ENCODE measurements around the gene RARRES2.

The RARRES2 gene

DNA sequence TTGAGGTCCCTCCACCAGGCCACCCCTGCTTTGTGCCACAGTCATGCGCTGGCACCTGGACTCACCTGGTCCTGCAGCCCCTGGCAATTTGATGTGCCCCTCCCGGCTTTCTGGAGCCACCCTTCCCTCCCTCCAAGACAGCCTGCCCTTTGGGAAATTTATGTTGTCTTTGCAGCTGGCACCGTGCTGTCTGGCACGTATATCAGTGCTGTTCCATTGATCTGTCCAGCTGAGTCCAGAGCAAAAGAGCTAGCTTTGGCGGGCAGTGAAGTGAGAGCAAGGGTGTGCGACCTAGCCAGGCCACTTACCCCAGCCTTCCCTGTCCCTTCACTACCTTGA is 5.7 kb downstream of the RARRES2 start:
- TF ChIP-seq POLR2AphosphoS5 (IDR thresholded peaks at IDR 0.05; ENCODE audit: low read depth) (no peak), GABPA (IDR thresholded peaks at IDR 0.05; ENCODE audit: low read depth) (no peak), SPI1 (IDR thresholded peaks at IDR 0.05; ENCODE audit: borderline replicate concordance, low read depth) (no peak)
- TF ChIP-seq, protein P1, sequence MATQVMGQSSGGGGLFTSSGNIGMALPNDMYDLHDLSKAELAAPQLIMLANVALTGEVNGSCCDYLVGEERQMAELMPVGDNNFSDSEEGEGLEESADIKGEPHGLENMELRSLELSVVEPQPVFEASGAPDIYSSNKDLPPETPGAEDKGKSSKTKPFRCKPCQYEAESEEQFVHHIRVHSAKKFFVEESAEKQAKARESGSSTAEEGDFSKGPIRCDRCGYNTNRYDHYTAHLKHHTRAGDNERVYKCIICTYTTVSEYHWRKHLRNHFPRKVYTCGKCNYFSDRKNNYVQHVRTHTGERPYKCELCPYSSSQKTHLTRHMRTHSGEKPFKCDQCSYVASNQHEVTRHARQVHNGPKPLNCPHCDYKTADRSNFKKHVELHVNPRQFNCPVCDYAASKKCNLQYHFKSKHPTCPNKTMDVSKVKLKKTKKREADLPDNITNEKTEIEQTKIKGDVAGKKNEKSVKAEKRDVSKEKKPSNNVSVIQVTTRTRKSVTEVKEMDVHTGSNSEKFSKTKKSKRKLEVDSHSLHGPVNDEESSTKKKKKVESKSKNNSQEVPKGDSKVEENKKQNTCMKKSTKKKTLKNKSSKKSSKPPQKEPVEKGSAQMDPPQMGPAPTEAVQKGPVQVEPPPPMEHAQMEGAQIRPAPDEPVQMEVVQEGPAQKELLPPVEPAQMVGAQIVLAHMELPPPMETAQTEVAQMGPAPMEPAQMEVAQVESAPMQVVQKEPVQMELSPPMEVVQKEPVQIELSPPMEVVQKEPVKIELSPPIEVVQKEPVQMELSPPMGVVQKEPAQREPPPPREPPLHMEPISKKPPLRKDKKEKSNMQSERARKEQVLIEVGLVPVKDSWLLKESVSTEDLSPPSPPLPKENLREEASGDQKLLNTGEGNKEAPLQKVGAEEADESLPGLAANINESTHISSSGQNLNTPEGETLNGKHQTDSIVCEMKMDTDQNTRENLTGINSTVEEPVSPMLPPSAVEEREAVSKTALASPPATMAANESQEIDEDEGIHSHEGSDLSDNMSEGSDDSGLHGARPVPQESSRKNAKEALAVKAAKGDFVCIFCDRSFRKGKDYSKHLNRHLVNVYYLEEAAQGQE (IDR thresholded peaks at IDR 0.05; ENCODE audit: insufficient replicate concordance, low read depth) = no peak
- TF ChIP-seq, protein P2, sequence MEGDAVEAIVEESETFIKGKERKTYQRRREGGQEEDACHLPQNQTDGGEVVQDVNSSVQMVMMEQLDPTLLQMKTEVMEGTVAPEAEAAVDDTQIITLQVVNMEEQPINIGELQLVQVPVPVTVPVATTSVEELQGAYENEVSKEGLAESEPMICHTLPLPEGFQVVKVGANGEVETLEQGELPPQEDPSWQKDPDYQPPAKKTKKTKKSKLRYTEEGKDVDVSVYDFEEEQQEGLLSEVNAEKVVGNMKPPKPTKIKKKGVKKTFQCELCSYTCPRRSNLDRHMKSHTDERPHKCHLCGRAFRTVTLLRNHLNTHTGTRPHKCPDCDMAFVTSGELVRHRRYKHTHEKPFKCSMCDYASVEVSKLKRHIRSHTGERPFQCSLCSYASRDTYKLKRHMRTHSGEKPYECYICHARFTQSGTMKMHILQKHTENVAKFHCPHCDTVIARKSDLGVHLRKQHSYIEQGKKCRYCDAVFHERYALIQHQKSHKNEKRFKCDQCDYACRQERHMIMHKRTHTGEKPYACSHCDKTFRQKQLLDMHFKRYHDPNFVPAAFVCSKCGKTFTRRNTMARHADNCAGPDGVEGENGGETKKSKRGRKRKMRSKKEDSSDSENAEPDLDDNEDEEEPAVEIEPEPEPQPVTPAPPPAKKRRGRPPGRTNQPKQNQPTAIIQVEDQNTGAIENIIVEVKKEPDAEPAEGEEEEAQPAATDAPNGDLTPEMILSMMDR (IDR thresholded peaks at IDR 0.05; ENCODE audit: insufficient read depth, low read length) = no peak
- Histone ChIP-seq H3K4me3 (replicated peaks; ENCODE audit: insufficient read depth, low read length) (no peak overlapping the region), H3K27ac (replicated peaks) (no peak overlapping the region)

DNA sequence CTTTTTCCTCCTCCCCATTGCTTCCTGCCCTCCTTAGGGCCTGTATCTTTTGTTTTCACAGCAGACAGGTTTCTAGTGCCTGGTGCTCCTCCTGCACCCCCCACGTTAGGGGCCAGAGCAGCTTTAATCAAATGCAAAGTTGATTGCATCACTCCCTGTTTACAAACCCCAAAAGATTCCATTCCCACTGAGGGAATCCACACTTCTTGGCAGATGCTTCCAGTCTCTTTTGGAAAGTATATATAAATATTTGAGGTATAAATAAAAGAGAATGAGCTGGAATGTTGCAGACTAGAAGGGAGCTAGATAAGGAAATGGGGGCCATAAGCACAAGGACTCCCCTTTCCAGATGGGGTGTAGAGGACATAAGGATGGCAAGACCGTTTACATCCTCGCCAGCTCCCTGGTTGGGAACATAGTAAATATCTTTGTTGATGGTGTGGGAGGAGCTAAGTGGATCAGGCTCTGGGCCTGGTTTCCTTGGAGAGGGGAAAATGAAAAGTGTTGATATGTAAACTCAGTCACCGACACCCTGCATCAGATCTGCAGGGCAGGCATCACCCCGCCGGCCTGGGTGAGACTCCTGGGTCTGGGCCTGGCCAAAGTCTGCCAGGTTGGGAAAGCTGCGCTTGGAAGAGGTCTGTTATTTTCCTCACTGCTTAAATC is 6.2 kb downstream of the RARRES2 start:
- TF ChIP-seq SPI1 (IDR thresholded peaks at IDR 0.05; ENCODE audit: borderline replicate concordance, low read depth) (no peak), POLR2AphosphoS5 (IDR thresholded peaks at IDR 0.05; ENCODE audit: low read depth) (no peak), GABPA (IDR thresholded peaks at IDR 0.05; ENCODE audit: low read depth) (no peak)
- TF ChIP-seq, protein P2 (IDR thresholded peaks at IDR 0.05; ENCODE audit: insufficient read depth, low read length) = no peak
- TF ChIP-seq, protein P1 (IDR thresholded peaks at IDR 0.05; ENCODE audit: insufficient replicate concordance, low read depth) = no peak
- no peak for DNase-seq (ENCODE audit: low read depth in 1 of 2, low spot score in 1 of 2)
- no peak overlapping the region for H3K27ac ChIP-seq (replicated peaks)
- H3K4me3 ChIP-seq (replicated peaks; ENCODE audit: insufficient read depth, low read length) = no peak overlapping the region
- H3K27me3 ChIP-seq (ENCODE audit: insufficient read depth, poor library complexity, severe bottlenecking) = no peaks in the 10 kb centered on the region

More for the DNA sequence above, 5.7 kb downstream of the RARRES2 start:
- DNase-seq (ENCODE audit: low read depth in 1 of 2, low spot score in 1 of 2) = no peak
- peaks cover under 1% of the 10 kb centered on the region for H3K27me3 ChIP-seq (ENCODE audit: insufficient read depth, poor library complexity, severe bottlenecking)

- no peaks in the 10 kb centered on the region for H3K27me3 ChIP-seq (ENCODE audit: insufficient read depth, poor library complexity, severe bottlenecking)
- H3K27ac ChIP-seq (replicated peaks) = no peak overlapping the region
- no peak for DNase-seq (ENCODE audit: low read depth in 1 of 2, low spot score in 1 of 2)
- H3K4me3 ChIP-seq (replicated peaks; ENCODE audit: insufficient read depth, low read length) = no peak overlapping the region
- TF ChIP-seq, protein P2 (IDR thresholded peaks at IDR 0.05; ENCODE audit: insufficient read depth, low read length) = no peak
- TF ChIP-seq SPI1 (IDR thresholded peaks at IDR 0.05; ENCODE audit: borderline replicate concordance, low read depth) (no peak), POLR2AphosphoS5 (IDR thresholded peaks at IDR 0.05; ENCODE audit: low read depth) (no peak), GABPA (IDR thresholded peaks at IDR 0.05; ENCODE audit: low read depth) (no peak)
- TF ChIP-seq, protein P1 (IDR thresholded peaks at IDR 0.05; ENCODE audit: insufficient replicate concordance, low read depth) = no peak
Observed at GRCh38 chr7:150334108-150334507, 7.3 kb downstream of the RARRES2 start.

Data from HL-60 (cell line).